ENCODE results near the gene IQCE.

The IQCE gene

DNA sequence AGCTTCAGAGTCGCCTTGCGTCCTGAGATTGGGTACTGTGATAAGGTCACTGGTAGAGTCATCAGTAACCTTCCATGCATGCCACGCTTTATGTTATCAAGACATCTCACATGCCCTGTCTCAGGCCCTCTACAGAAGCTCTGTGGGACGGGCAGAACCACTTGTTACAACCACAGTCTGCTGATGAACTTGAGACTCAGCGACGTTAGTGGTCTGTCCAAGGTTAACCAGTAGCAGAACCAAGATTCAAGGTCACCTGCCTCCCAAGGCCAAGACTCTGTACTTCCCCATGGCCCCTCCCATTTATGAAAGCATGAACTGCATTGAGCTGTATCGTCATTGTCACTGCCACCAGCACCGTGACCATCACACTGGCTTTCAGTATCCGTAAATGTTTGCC is 15.0 kb downstream of the IQCE start:
- no peak for TF ChIP-seq RAD21 (IDR thresholded peaks at IDR 0.05; ENCODE audit: low read depth)
- no peak for TF ChIP-seq TAF1 (IDR thresholded peaks at IDR 0.05; ENCODE audit: low read depth)
- no peak for TF ChIP-seq ZBTB7A (IDR thresholded peaks at IDR 0.05; ENCODE audit: low read depth)
- TF ChIP-seq YY1 (IDR thresholded peaks at IDR 0.05; ENCODE audit: low read depth): no peak
- TF ChIP-seq, protein P1, sequence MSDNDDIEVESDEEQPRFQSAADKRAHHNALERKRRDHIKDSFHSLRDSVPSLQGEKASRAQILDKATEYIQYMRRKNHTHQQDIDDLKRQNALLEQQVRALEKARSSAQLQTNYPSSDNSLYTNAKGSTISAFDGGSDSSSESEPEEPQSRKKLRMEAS (IDR thresholded peaks at IDR 0.05): no peak
- TF ChIP-seq EP300 (IDR thresholded peaks at IDR 0.05; ENCODE audit: borderline replicate concordance): no peak
- no peak for TF ChIP-seq EGR1 (IDR thresholded peaks at IDR 0.05)
- TF ChIP-seq, protein P2, sequence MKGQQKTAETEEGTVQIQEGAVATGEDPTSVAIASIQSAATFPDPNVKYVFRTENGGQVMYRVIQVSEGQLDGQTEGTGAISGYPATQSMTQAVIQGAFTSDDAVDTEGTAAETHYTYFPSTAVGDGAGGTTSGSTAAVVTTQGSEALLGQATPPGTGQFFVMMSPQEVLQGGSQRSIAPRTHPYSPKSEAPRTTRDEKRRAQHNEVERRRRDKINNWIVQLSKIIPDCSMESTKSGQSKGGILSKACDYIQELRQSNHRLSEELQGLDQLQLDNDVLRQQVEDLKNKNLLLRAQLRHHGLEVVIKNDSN (IDR thresholded peaks at IDR 0.05): no peak
- no peak for TF ChIP-seq TCF12 (IDR thresholded peaks at IDR 0.05; ENCODE audit: low read depth)
- no peak for TF ChIP-seq FOXM1 (IDR thresholded peaks at IDR 0.05; ENCODE audit: borderline replicate concordance, low read depth)
- TF ChIP-seq CREB1 (IDR thresholded peaks at IDR 0.05; ENCODE audit: low read depth): no peak
- no peak for TF ChIP-seq CEBPB (IDR thresholded peaks at IDR 0.05)
- TF ChIP-seq, protein P3, sequence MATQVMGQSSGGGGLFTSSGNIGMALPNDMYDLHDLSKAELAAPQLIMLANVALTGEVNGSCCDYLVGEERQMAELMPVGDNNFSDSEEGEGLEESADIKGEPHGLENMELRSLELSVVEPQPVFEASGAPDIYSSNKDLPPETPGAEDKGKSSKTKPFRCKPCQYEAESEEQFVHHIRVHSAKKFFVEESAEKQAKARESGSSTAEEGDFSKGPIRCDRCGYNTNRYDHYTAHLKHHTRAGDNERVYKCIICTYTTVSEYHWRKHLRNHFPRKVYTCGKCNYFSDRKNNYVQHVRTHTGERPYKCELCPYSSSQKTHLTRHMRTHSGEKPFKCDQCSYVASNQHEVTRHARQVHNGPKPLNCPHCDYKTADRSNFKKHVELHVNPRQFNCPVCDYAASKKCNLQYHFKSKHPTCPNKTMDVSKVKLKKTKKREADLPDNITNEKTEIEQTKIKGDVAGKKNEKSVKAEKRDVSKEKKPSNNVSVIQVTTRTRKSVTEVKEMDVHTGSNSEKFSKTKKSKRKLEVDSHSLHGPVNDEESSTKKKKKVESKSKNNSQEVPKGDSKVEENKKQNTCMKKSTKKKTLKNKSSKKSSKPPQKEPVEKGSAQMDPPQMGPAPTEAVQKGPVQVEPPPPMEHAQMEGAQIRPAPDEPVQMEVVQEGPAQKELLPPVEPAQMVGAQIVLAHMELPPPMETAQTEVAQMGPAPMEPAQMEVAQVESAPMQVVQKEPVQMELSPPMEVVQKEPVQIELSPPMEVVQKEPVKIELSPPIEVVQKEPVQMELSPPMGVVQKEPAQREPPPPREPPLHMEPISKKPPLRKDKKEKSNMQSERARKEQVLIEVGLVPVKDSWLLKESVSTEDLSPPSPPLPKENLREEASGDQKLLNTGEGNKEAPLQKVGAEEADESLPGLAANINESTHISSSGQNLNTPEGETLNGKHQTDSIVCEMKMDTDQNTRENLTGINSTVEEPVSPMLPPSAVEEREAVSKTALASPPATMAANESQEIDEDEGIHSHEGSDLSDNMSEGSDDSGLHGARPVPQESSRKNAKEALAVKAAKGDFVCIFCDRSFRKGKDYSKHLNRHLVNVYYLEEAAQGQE (IDR thresholded peaks at IDR 0.05; ENCODE audit: low read depth): no peak
- no peak for TF ChIP-seq TEAD4 (IDR thresholded peaks at IDR 0.05)
- TF ChIP-seq NFIC (IDR thresholded peaks at IDR 0.05): no peak

DNA sequence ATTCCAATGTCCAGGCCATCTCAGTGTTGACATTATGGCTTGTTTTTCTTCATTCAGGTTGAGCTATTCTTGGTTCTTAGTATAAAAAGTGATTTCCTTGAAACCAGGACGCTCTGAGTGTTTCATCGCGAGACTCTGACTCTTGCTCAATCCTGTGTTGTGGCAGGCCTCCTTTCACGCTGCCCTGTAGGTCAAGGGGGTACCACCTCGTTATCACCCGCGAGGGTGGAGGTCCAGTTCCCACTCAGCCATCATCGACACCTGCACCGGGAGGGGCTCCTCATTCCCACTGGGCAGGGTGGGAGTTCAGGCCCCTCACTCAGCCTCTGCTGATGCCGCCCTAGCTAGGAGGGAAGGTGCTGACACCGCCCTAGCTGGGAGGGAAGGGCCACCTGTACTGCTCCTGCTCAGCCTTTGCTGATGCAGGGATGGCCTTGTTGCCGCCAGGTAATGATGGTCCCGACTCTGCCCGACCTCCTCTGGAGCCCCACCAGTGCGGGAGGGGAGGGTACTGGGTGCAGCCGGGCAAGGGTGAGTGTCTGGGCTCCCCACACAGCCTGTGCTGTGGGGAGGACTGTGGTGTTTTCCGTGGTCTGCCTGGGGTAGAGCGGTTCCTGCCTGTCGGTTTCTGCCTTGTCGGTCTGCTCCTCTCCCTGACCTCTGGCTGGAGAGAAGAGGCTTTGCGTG is 16.4 kb downstream of the IQCE start:
- TF ChIP-seq NFIC (IDR thresholded peaks at IDR 0.05) (no peak), CREB1 (IDR thresholded peaks at IDR 0.05; ENCODE audit: low read depth) (no peak), YY1 (IDR thresholded peaks at IDR 0.05; ENCODE audit: low read depth) (no peak), ZBTB7A (IDR thresholded peaks at IDR 0.05; ENCODE audit: low read depth) (no peak), EGR1 (IDR thresholded peaks at IDR 0.05) (no peak), FOXM1 (IDR thresholded peaks at IDR 0.05; ENCODE audit: borderline replicate concordance, low read depth) (no peak), CEBPB (IDR thresholded peaks at IDR 0.05) (no peak), EP300 (IDR thresholded peaks at IDR 0.05; ENCODE audit: borderline replicate concordance) (no peak)
- TF ChIP-seq, protein P1 (IDR thresholded peaks at IDR 0.05): no peak
- TF ChIP-seq, protein P3 (IDR thresholded peaks at IDR 0.05; ENCODE audit: low read depth): no peak

DNA sequence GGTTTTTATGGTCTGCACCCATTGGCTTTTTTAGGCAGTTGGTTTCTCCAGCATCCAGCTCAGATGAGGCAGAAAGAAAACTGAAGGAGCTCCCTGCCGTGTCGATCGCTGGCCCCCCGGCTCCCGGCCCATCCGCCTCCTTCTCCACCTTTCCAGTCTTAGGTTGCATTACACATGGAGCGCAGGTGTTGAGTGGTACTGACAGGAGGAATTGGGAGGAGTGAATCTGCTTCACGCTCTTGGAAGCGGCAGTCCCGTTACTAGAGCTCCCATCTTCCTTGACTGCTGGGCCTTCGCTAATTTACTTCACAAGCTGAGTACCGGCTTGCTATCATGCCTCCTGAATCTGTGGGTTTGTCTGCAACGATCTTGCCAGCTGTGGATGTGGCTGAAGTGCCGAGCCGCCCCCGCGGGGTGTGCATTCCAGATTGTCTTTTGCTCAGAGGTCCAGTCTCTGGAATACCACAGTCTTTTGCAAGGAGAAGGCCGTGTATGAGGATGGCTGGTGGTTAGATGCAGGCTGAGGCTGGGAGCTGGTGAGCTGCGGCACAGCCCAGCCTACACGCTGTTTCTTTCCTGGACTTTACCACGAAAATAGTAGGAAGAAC is 17.1 kb downstream of the IQCE start:
- TF ChIP-seq TCF12 (IDR thresholded peaks at IDR 0.05; ENCODE audit: low read depth): no peak
- TF ChIP-seq FOXM1 (IDR thresholded peaks at IDR 0.05; ENCODE audit: borderline replicate concordance, low read depth): no peak
- no peak for TF ChIP-seq TAF1 (IDR thresholded peaks at IDR 0.05; ENCODE audit: low read depth)
- TF ChIP-seq, protein P3 (IDR thresholded peaks at IDR 0.05; ENCODE audit: low read depth): no peak
- no peak for TF ChIP-seq TEAD4 (IDR thresholded peaks at IDR 0.05)
- no peak for TF ChIP-seq EP300 (IDR thresholded peaks at IDR 0.05; ENCODE audit: borderline replicate concordance)
- TF ChIP-seq, protein P2 (IDR thresholded peaks at IDR 0.05): no peak
- no peak for TF ChIP-seq NFIC (IDR thresholded peaks at IDR 0.05)
- no peak for TF ChIP-seq EGR1 (IDR thresholded peaks at IDR 0.05)
- no peak for TF ChIP-seq CEBPB (IDR thresholded peaks at IDR 0.05)
- TF ChIP-seq YY1 (IDR thresholded peaks at IDR 0.05; ENCODE audit: low read depth): no peak
- TF ChIP-seq, protein P1 (IDR thresholded peaks at IDR 0.05): no peak
- TF ChIP-seq CREB1 (IDR thresholded peaks at IDR 0.05; ENCODE audit: low read depth): no peak
- no peak for TF ChIP-seq RAD21 (IDR thresholded peaks at IDR 0.05; ENCODE audit: low read depth)
- TF ChIP-seq ZBTB7A (IDR thresholded peaks at IDR 0.05; ENCODE audit: low read depth): no peak
